Parietal lobe (tissue), 2 donors: ENCODE data around the gene KTI12. TPM values are rescaled to one million over a fixed set of nuclear protein-coding genes. Genes with fewer than 3 reads are reported as not detected.

Source experiments
- small RNA-seq: library from RNA; depleted of rRNA; stranded (forward); fragments of <200 nt; gene quantifications from one replicate; pipeline ENCODE3, GENCODE V24; 2014; ENCODE audit warnings: low replicate concordance
- total RNA-seq: library from RNA; depleted of rRNA; stranded (reverse); fragments of >200 nt; gene quantifications from one replicate; pipeline ENCODE4 v1.2.3, GENCODE V29; 2014

Gene KTI12, protein sequence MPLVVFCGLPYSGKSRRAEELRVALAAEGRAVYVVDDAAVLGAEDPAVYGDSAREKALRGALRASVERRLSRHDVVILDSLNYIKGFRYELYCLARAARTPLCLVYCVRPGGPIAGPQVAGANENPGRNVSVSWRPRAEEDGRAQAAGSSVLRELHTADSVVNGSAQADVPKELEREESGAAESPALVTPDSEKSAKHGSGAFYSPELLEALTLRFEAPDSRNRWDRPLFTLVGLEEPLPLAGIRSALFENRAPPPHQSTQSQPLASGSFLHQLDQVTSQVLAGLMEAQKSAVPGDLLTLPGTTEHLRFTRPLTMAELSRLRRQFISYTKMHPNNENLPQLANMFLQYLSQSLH
- total RNA-seq: 9.1 TPM

DNA sequence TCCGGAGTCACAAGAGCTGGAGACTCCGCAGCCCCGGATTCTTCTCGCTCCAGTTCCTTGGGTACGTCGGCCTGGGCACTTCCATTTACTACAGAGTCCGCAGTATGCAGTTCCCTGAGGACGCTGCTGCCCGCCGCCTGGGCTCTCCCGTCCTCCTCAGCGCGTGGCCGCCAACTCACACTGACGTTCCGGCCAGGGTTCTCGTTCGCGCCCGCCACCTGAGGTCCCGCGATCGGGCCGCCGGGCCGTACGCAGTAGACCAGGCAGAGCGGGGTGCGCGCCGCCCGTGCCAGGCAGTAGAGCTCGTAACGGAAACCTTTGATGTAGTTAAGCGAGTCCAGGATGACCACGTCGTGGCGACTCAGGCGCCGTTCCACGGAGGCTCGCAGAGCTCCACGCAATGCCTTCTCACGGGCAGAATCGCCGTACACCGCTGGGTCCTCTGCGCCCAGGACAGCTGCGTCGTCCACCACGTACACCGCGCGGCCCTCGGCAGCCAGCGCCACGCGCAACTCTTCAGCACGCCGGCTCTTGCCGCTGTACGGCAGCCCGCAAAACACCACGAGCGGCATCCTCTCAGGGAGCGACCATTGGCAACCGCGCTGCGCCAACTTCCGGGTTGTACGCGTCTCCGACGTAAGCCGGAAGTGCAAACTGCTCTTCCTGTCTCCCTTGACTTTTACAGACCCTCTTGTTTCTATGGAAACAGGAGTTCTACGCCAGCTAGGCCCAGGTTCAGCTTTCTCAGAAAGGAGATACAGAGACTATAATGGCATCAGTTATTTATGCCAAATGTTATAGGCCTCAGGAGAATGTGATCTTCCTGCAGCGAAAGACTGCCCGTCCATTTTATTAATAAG is at the start of gene KTI12:
TSS of gene KTI12 (minus strand) at position 621 of the 860 bp plus-strand sequence. CDS start at position 572, 49 bp downstream.

DNA sequence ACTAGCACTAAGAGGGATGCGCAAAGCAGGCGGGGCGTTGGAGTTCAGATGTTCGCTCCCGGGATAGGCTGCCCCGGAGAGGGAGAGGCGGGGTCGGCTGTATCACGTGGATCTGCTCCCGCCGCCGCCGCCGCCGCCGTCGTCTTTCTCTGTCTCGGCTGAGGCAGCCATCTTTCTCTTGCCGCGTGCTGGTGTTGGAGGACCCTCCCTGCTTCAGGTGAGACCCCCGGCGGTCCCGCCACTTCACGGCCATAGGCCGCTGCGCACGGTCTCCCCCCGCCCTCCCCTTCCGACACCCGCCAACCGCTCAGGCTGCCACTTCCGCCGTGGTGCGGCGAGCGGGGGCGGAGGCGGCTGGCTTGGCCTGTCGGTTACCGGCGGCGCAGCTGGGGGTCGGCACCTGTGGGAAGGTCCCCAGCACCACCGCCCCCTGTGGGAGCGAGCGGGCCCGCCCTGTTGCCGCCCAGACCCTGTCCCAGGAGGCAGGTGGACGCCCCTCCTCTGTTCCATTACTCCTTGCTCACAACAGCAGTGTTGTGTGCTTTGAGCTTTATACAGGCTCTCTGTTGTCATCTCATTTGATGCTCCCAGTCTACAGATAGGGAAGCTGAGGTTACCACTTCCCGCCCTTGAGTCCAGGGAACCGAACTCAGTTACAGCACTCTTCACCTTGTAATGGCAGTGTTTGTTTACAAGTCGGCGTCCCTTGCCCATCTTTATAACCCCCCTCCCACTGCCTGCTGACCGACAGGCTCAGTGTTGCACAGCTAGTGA is 22.7 kb upstream of the KTI12 start, which contains the start of gene BTF3L4:
TSS of gene BTF3L4 (plus strand) at position 133 of the 774 bp plus-strand sequence. CDS start 3,553 bp downstream, outside the sequence.

GRCh38 chr1:52055066-52055865 is 21.7 kb upstream of the KTI12 start, which contains the start of gene TXNDC12:
Gene TXNDC12, minus strand, starts transcription at chr1:52055191. Its CDS starts 95 bp downstream, at chr1:52055096.

GRCh38 chr1:51990478-51990965 is 43.1 kb downstream of the KTI12 start, which contains the start of gene RAB3B:
Gene RAB3B, minus strand, starts transcription at chr1:51990700. Its CDS starts 13,583 bp downstream, at chr1:51977117.

Small RNA genes within 50 kb of the gene (small RNA-seq; reads per million reads assigned to genes)
- not detected for gene RN7SL290P

Other genes with a start within 250 kb of the KTI12 start
- gene NRDC, start 155.1 kb downstream of the KTI12 start, total RNA-seq: 127 TPM
- 9.4 TPM for gene RAB3B, start 43.1 kb downstream of the KTI12 start, total RNA-seq
- 19.1 TPM for gene TXNDC12, start 21.4 kb upstream of the KTI12 start, total RNA-seq
- 129 TPM for gene BTF3L4, start 22.5 kb upstream of the KTI12 start, total RNA-seq
- 99.8 TPM for gene ZFYVE9, start 108.3 kb upstream of the KTI12 start, total RNA-seq